Esophagus muscularis mucosa (tissue), 4 donors: ENCODE measurements around the gene CNNM1. TPM values are rescaled to one million over a fixed set of nuclear protein-coding genes. Genes with fewer than 3 reads are reported as not detected.

Experiments used
- DNase-seq: peaks from one replicate; pipeline ENCODE4 v3.0.0-alpha.2; 2017; ENCODE audit errors: extremely low spot score
- H3K27ac ChIP-seq, 4 donors: fragments of 200-600 bp; sonication (generic); replicated peaks in 1 of 4; 1 replicate in 3 of 4; 2 replicates in 1 of 4; pipeline ENCODE4 v1.5.1; 2016 to 2019; ENCODE audit warnings: mild to moderate bottlenecking in 1 of 4
- H3K27me3 ChIP-seq, 4 donors: fragments of 200-600 bp; sonication (generic); one replicate each; pipeline versions ENCODE4 v1.5.1 to v1.6.0; 2016 to 2019
- H3K36me3 ChIP-seq, 4 donors: fragments of 200-600 bp; sonication (generic); one replicate each; pipeline ENCODE4 v1.5.1; 2016 to 2019
- H3K4me1 ChIP-seq, 4 donors: fragments of 200-600 bp; sonication (generic); one replicate each; pipeline ENCODE4 v1.5.1; 2016 to 2019
- H3K4me3 ChIP-seq, 4 donors: fragments of 200-600 bp; sonication (generic); 1 replicate in 2 of 4; 2 replicates in 2 of 4; pipeline ENCODE4 v1.5.1; 2016 to 2019; ENCODE audit warnings: mild to moderate bottlenecking in 4 of 4, moderate library complexity in 1 of 4
- H3K9me3 ChIP-seq, 4 donors: fragments of 200-600 bp; sonication (generic); 1 replicate in 3 of 4; 2 replicates in 1 of 4; pipeline ENCODE4 v1.5.1; 2016 to 2019
- CTCF ChIP-seq, 3 experiments: fragments of 200-600 bp in 2 of 3; fragments of 450-650 bp in 1 of 3; sonication (generic) in 2 of 3; IDR thresholded peaks; one replicate each; pipeline ENCODE4 v1.5.1; 2017 to 2019; ENCODE audit warnings: antibody characterized with exemption in 3 of 3, mild to moderate bottlenecking in 2 of 3, moderate library complexity in 1 of 3
- EP300 ChIP-seq: sonication (generic); formaldehyde crosslinking; IDR thresholded peaks from one replicate; pipeline ENCODE4 v1.6.1; 2017; ENCODE audit warnings: antibody characterized with exemption
- POLR2A ChIP-seq: fragments of 450-650 bp; IDR thresholded peaks from one replicate; pipeline ENCODE4 v1.6.1; 2017; ENCODE audit warnings: antibody characterized with exemption, moderate library complexity, mild to moderate bottlenecking, low read depth
- POLR2AphosphoS5 ChIP-seq, 2 donors: sonication (generic); formaldehyde crosslinking; IDR thresholded peaks; one replicate each; pipeline ENCODE4 v1.6.1; 2017; ENCODE audit warnings: antibody characterized with exemption in 2 of 2
- WGBS: methylation state at CpG from one replicate; pipeline ENCODE4 v1.1.5; 2018; 5-methylcytosine and 5-hydroxymethylcytosine counted together
- intact Hi-C: fragments of 100-400 bp; cut with DNase I; formaldehyde crosslinking; loops from one replicate; pipeline ENCODE4 v1.15.1; 2023
- total RNA-seq, 4 donors: library from RNA; depleted of rRNA; stranded (reverse); fragments of >200 nt; gene quantifications; one replicate each; pipeline versions ENCODE4 v1.1.0 to v1.2.1, GENCODE V29; 2016

The CNNM1 gene
- total RNA-seq, 4 donors from 2014 or later, result 1.7 to 3.4 (median 2.7) TPM

GRCh38 chr10:99369126-99369525, 40.0 kb downstream of the CNNM1 start:
- Histone ChIP-seq H3K27ac (no peak overlapping the region), H3K36me3 (no peaks in the 10 kb centered on the region), H3K4me3 (no peak overlapping the region), H3K4me1 (peaks cover 0 to 6% (median under 1%) of the 10 kb centered on the region in 4 donors), H3K27me3 (no peaks in the 10 kb centered on the region), H3K9me3 (no peaks in the 10 kb centered on the region)
- 88% methylated on average over 5 of the region's 5 CpGs for WGBS
- TF ChIP-seq EP300 (no peak), POLR2A (no peak), POLR2AphosphoS5 (IDR thresholded peaks at IDR 0.05) (no peak), CTCF (IDR thresholded peaks at IDR 0.05) (no peak)
- intact Hi-C loops, result no loop called here
- no peak for DNase-seq

GRCh38 chr10:99369551-99369950, 40.4 kb downstream of the CNNM1 start:
- H3K9me3 ChIP-seq, result no peaks in the 10 kb centered on the region
- H3K27me3 ChIP-seq, result no peaks in the 10 kb centered on the region
- H3K36me3 ChIP-seq, result no peaks in the 10 kb centered on the region
- no peak for DNase-seq
- no peak overlapping the region for H3K4me3 ChIP-seq
- intact Hi-C loops, result no loop called here
- WGBS, result 92% methylated on average over 3 of the region's 3 CpGs
- H3K4me1 ChIP-seq, result peaks cover 0 to 6% (median 2%) of the 10 kb centered on the region in 4 donors
- no peak overlapping the region for H3K27ac ChIP-seq
- TF ChIP-seq POLR2AphosphoS5 (IDR thresholded peaks at IDR 0.05) (no peak), EP300 (no peak), POLR2A (no peak), CTCF (IDR thresholded peaks at IDR 0.05) (no peak)

GRCh38 chr10:99370993-99371392, 41.8 kb downstream of the CNNM1 start:
- no peak for DNase-seq
- H3K9me3 ChIP-seq, result no peaks in the 10 kb centered on the region
- TF ChIP-seq POLR2A, result no peak
- peak; percentile 39 to 44 (median 42) for TF ChIP-seq CTCF (IDR thresholded peaks at IDR 0.05)
- no peak for TF ChIP-seq EP300
- peaks cover 0 to 10% (median 3%) of the 10 kb centered on the region in 4 donors for H3K4me1 ChIP-seq
- WGBS, result 44% methylated on average over 2 of the region's 2 CpGs
- intact Hi-C loops, result loop anchor here (10.0 kb wide), 1 partner anchor 906 kb away; no protein-coding TSS in a partner anchor
- H3K27ac ChIP-seq, result no peak overlapping the region
- no peaks in the 10 kb centered on the region for H3K27me3 ChIP-seq
- no peaks in the 10 kb centered on the region for H3K36me3 ChIP-seq
- no peak overlapping the region for H3K4me3 ChIP-seq

GRCh38 chr10:99372546-99373271, 43.6 kb downstream of the CNNM1 start:
- 81% methylated on average over 9 of the region's 9 CpGs for WGBS

More at GRCh38 chr10:99372546-99373271, 43.6 kb downstream of the CNNM1 start:
- H3K36me3 ChIP-seq, result no peaks in the 10 kb centered on the region
- no peak overlapping the region for H3K27ac ChIP-seq
- no peaks in the 10 kb centered on the region for H3K9me3 ChIP-seq
- H3K4me1 ChIP-seq, result peaks cover 0 to 10% (median 3%) of the 10 kb centered on the region in 4 donors
- TF ChIP-seq CTCF (IDR thresholded peaks at IDR 0.05), result no peak
- TF ChIP-seq POLR2A, result no peak
- no peak for TF ChIP-seq EP300
- no peak for TF ChIP-seq POLR2AphosphoS5 (IDR thresholded peaks at IDR 0.05)
- no peaks in the 10 kb centered on the region for H3K27me3 ChIP-seq
- H3K4me3 ChIP-seq, result no peak overlapping the region
- intact Hi-C loops, result loop anchor here (10.0 kb wide), 1 partner anchor 908 kb away; no protein-coding TSS in a partner anchor
- no peak for DNase-seq
